Cortex of kidney (tissue), 1 donor: Measurements from ENCODE around the gene NIPSNAP2.
"Not testable (repeated sequence)": the region's sequence is repeated elsewhere in the genome, so short reads cannot be mapped to it uniquely, and the experiment has no call there.

Experiments used
- DNase-seq: peaks from one replicate; lab custom pipeline; 2025; lab: John Stamatoyannopoulos, UW

Gene NIPSNAP2

DNA sequence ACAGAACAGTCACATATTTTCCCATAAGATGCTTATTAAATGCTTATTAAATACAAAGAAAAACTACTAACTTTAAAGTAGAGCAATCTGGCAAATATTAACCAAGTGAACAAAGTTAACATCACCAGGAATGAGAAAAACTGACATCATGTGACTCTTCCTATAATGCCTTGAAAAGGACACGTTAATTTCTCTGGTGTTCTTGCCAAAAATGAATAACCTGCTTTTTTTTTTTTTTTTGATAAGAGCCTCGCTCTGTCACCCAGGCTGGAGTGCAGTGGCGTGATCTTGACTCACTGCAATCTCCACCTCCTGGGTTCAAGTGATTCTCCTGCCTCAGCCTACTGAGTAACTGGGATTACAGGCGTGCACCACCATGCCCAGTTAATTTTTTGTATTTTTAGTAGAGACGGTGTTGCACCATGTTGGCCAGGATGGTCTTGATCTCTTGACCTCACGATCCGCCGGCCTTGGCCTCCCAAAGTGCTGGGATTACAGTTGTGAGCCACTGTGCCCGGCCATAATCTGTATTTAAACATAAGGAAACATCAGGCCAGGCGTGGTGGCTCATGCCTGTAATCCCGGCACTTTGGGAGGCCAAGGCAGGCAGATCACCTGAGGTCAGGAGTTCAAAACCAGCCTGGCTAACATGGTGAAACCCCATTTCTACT lies 83.2 kb downstream of the NIPSNAP2 start:
- not testable (repeated sequence) for DNase-seq

GRCh38 chr7:56048245-56048644 lies 83.9 kb downstream of the NIPSNAP2 start:
- no peak for DNase-seq

- DNase-seq: not testable (repeated sequence)
These were observed 84.4 kb downstream of the NIPSNAP2 start for GRCh38 chr7:56048763-56049162.
